ENCODE measurements around the gene DGKI.

DNA sequence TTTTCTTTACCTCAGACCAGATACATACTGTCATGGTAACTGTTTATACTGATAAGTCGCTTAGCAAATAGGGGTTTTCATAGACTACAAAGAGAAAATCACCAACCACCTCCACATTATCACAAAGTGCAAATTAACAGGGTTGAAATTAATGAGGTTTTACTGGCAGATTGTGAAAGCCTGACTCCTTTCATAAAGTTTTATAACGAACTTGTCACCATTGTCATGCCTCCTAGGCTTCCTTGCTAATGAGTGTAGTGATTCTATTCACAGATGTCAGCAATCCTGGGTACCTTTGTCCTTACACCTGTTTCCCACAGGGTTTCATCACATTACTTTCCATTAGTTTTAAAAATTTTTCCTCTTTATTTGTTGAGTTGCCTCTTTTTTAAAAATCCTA is 361.0 kb downstream of the DGKI start:
- TF ChIP-seq, protein P1, sequence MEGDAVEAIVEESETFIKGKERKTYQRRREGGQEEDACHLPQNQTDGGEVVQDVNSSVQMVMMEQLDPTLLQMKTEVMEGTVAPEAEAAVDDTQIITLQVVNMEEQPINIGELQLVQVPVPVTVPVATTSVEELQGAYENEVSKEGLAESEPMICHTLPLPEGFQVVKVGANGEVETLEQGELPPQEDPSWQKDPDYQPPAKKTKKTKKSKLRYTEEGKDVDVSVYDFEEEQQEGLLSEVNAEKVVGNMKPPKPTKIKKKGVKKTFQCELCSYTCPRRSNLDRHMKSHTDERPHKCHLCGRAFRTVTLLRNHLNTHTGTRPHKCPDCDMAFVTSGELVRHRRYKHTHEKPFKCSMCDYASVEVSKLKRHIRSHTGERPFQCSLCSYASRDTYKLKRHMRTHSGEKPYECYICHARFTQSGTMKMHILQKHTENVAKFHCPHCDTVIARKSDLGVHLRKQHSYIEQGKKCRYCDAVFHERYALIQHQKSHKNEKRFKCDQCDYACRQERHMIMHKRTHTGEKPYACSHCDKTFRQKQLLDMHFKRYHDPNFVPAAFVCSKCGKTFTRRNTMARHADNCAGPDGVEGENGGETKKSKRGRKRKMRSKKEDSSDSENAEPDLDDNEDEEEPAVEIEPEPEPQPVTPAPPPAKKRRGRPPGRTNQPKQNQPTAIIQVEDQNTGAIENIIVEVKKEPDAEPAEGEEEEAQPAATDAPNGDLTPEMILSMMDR (conservative IDR thresholded peaks at IDR 0.05; ENCODE audit: low read depth, low read length): no peak
- TF ChIP-seq EZH2 (IDR thresholded peaks at IDR 0.05; ENCODE audit: borderline replicate concordance, low read depth, low read length, poor library complexity, severe bottlenecking): no peak
